Fibroblast of peridontal ligament (primary cell): Measurements from ENCODE around the gene GREM1.

Source experiments
- DNase-seq: peaks from one replicate; pipeline ENCODE4 v3.0.0-alpha.2; 2010; ENCODE audit errors: extremely low read depth

Gene GREM1

DNA sequence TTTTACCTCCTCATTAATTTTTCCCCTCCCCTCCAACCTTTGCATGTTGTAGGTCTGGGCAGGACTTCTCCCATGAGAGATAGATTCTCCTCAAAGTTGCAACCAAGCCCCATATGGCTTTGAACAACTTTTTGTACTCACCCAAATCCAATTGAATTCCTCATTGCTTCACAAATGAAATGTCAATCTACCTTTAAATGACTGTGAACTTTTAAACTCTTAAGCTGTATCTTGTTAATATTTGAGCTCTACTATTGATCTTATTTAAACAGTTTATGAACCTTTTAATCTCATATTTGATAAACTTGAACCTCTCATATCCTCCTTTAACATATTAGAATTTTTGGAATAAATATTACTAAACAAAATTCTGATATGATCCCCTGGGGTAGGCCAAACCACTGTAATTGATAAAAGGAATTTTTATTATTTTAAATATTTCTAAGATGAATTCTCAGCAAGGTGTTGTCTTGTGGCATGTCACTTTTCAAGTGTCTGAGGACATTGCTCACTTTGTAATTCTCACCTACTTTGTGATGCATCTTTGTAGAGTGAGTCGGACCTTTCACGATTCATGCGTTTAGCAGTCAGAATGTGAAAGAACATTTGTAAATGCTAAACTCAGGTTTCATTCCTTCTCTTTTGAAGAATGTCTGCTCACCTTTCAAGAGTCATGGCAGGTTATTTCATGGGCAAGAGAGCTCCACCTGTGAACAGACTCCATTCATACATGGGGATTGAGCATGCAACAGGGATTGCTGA is 23.4 kb upstream of the GREM1 start:
- no peak for DNase-seq

DNA sequence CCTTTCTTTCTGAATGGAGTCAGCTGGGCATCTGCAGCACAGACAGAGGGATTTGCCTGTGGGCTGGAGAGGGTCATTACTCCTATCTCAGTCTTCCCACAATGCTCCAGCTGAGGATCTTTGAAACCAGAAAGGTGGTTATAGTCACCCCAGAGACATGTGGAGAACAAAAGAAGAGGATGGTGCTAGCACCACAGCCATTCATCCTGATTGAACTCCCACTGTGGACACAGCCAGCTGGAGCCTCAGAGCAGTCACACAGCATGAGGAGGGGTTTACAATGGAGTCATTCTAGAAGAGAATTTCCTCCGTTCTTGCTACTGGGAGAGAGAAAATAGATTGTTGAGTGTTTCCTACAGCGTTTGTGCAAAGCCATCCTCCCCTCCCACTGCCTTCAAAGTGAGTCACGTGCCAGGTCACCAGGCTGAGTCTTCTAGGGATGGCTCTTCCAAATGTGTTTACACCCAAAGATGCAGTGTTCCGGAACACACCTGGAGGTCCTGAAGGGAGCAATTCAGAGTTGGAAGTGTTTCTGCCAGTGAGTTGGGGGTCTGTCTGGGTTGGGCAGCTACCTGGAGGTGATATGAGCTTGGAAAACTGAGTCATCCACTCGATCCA is 18.9 kb upstream of the GREM1 start:
- DNase-seq: no peak

DNA sequence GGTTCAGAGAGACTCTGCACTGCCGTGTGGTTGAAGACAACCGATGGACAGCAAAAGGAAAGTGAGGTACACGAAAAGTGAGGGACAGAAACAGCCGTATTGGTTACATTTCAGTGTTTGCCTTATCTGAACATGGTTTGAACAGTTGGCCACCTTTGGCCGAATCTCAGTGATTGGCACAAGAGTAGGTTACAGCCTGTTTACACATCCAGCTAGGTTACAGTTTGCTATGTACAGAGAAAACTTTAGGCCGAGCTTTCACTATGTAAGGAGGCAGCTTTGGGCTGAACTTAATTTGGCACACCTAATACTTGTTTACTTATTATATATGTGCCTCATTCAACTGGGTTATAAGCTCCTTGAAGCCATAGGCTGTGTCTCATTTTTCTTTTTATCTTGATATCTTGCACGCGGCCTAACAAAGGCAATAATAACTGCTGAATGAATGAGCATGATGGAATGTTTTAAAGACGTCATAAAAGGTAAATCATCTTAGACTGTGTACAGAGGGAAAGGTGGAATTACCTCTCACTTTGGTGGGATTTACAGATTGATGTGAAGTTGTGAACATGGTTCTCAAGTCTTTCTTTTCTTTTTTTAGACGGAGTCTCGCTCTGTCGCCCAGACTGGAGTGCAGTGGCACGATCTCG is 17.2 kb upstream of the GREM1 start:
- no peak for DNase-seq

DNA sequence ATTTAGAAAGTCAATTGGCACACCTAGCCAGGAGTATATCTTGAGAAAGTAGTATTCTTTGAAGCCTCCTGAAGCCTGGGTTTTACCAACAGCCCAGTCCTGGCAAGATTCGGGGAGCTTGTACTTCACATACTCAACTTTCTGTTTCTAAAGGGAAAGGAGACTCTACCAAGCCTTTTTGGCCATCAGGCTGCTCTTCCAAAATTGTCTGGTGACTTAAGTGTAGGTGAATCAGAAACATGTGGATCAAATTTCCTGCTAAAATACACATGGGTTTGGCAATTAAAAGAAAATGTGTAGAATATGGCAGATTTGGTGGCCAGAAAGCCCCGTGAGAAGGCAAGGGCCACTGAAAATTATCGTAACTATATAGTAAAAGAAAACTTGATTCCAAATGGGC is 15.9 kb upstream of the GREM1 start:
- peak; percentile 39 for DNase-seq

DNA sequence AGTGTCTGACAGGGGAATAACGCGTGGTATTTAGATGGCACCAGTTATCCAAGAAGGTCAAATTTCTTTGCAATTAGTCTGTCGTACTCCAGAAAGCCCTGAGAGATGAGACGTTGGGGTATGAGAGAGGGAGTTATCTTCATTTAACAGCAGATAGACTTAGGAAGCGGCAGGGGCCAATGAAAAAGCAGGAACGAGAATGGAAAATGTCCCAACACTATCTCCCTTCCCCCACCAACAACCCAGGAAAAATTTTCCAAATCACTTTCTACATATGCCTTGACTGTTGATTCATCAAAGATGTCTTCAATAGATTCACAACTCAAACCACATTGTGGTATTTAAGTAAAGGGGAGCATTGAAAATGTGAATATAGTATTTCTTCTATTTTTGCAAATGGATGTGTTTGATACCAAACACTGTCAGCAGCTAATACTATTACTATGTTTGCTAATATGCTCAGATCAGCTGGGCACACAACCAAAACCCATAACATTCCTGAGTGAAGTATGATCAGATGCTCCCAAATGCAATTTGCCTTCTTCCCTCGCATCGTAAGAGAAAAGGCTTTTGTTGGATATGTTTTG is 13.3 kb upstream of the GREM1 start:
- DNase-seq: peak; percentile 71

DNA sequence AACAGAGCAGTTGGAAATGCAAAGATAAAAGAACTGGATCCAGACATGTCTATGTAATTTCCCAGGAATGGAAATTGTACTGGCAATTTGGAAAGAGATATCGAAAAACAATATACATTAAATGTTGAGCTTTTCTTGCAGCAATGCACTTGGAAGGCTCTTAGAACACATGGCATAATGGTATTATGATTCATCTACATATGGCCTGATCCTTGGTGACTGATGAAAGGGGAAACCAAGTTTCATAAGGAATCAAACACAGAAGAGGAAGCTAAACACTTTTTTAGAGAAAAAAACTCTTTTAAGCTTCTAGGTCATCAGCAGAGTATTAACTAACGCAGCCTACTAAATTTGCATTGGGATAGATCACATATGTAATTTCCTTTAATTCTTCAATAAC is 12.4 kb upstream of the GREM1 start:
- DNase-seq: peak; percentile 73

DNA sequence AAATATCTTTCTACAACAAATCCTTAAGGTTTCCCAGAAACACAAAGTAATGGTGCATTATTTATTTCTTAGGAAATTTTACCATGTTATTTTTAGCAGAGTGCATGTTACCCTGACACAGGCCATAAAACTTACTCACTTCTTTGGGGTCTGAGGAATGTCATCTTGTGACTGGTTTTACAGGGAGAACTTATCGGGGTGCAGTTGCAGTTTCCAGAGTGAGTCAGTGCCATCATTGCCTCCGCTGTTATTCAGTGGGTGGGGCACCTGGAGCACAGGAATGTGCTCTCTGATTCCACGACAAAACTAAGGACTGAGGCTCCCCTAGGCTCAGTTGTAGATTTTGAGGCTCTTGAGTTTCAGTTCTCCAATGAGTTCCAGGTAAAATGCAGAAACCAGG is 11.1 kb upstream of the GREM1 start:
- no peak for DNase-seq

DNA sequence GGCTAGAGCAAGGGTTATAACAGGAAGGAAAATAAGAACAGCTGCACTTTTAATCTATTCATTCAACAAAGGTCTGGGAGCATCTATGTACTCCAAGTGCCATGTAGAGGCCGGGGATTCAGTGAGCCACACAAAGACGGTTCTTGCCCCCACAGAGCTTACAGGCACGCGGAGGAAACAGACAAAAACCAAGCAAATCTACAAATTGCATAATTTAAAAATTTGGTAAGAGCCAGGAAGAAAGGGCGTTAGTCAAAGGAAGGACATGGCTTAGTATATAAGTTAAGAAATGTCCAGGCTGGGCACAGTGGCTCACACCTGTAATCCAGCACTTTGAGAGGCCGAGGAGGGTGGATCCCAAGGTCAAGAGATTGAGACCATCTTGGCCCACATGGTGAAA is 10.4 kb upstream of the GREM1 start:
- no peak for DNase-seq

DNA sequence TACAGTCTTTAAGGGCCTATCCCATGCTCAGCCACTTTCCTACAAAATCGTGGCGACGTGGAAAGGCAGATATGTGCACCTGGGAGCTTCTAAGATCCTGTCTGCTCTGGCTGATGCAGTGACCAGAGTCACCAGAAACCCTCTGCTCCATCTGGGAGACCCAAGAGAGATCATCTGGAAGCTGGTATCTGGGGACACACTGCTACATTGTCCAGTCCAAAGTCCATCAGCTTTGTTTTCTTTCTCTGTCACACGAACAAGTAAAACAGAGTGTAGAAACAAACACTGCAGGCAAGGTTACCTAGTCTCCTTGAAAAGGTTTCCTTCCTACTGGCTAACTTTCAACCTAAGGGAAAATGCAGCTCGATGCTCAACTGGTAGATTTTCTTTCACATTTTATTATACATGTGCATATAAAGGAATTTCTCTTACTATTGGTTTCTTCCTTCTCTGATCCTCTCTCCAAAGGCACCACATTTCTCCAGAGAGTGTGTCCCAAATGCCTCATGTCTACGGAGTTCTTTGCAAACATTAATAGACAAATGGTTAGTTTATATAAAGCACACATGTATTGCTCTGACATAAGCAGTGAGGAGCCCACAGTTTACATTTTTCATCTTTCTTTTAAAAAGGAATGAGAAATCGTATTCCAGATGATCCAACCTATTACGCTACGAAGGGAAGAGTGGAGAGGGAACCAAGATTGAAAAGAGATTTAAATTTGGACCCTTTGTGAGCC is 8.3 kb upstream of the GREM1 start:
- peak; percentile 45 for DNase-seq

DNA sequence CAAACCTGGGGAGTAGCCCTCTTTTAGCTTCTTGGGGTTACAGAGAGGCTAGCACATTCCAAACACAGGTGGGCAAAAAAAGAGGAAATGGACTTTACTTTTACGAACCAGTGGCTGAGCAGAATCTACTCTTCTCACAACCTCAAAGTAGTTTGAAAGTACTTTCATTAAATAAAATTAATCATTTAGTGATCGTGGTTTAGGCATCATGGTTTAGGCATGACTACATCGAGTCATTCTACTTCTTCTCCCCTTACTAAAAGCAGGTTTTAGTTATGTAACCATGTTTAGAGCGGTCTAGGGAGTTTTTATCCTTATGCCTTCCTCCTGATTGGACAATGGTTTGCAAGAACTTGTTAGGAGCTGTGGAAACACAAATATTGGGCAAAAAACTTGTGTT is 2.5 kb upstream of the GREM1 start:
- DNase-seq: peak; percentile 61

DNA sequence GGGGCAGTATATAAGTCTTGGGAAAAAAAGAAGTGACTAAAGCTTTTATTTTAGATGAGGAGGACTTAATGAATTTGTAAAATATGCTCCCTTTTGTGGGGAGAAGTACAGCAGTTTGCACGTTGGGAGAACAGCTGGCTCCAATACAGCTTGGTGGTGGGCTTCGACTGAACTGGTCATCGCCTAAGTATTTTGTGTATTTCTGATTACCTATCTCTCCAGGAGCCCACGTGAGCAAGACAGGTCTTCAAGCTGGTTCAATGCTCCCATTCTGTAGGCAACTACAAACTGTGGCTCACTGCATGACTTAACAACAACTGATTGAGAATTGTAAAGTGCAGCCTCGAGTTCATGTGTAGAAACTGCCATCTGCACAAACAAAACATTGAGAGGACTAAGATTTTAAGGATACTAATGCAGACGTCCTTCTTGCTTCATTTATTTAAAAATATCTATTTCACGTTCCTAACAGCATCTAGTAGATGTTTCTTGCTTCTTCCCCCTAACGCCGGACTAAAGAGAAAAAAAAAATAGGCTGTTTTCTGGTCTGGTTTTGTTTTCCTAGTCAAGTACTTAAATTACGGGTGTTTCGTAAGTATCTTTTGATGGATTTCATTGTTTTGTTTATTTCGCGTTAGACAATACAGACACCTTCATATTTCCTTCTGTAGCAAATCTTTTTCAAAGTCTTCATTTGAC is 1.4 kb upstream of the GREM1 start:
- no peak for DNase-seq

DNA sequence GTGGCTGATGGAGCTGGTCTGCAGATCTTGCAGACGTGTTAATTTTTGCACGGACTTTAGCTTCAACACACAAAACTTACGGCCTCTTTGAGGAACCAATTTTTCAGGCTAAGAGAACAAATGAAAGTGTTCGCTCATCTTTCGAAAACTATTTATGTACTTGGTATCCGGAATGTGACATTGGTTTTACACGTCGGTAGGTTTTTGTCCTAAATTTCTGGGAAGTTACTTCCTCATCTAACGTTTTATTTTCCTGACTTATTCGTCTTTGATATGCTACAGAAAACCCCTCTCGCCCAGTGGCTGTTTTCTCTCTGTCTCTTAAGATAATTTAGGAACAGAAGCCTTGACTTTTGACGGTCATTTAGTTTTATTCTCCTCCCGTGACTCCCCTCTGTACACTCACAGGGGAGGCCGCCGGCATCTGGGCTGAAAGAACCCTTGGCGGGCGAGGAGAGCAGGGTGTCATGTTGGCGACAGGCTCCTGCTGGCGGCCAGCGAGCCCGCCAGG is 834 bp upstream of the GREM1 start:
- DNase-seq: no peak

DNA sequence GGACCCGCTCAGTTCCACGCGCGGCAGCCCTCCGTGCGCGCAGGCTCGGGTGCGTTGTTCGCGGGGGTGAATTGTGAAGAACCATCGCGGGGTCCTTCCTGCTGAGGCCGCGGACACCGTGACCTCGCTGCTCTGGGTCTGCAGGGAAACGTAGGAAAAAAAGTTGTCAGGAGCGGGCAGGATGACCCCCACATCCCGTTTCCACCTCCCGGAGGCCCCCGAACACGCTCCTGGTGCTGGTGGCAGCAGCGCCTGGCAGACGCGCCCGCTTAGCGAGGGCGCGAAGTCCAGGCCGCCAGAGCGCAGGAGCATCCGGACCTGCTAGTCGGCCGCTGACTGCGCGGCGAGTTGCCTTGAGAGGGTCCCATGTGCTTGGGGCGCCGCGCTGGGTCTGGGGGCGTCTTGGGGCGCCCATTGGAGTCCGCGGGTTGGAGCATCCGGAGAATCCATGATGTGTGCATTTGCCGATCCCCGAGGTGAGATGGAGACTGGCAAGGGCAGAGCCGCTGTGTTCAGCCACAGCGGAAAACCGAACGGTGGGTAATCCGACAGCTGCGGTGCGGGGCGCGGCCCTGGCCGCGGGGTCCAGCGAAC is 520 bp downstream of the GREM1 start:
- DNase-seq: peak; percentile 41

DNA sequence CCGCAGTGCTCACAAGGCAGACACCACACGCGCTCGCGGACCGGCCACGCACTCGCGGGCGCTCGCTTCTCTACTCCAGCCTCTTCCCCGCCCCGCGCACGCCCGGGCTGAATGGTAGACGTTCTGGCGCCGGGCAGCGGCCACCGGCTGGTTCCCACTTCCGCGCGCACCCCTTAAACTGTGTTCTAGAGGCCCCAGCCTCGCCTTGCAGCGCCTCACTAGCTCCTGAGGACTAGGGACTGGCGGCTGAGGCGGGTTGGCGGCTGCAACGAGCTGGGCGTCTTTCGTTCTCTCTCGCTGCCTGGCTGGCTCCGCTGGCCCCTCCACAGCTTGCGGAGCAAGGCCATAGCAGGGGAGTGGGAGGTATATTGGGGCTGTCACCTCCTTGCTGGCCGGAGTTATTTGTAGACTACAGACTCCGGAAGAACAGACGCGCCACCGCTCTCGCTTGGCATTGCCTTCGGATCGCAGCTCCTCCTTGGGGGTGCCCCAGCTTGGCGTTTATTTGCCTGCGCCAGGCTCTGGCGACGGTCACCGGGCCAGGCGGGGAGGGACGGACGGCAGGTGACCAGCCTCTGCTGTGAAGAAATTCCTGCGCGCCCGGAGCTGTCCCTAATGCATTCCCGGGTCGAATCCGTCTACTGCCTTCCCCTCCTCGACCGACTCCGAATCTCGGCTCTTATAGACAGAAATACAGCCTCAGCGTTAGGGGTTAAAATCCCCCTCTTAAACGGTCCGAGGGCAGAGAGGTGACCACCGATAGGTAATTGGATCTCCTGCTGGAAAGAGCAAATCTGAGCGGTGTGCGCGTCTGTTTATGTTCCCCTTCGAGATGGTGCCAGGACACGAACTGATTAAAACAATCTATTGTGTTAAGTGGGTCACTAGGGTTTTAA is 1.3 kb downstream of the GREM1 start:
- DNase-seq: peak; percentile 24

DNA sequence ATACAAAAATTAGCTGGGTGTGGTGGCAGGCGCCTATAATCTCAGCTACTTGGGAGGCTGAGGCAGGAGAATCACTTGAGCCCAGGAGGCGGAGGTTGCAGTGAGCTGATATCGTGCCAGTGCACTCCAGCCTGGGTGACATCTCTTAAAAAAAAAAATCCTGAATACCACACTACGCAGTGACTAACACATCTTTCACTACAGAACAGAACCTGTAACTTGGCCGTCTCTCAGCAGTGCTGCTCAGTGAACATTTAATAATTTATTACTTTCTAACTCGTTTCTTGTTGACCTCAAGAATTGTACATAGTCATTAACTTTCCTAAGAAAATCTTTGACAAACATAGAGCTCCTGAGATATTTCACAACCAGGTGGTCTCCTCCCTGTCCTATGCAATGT is 3.8 kb downstream of the GREM1 start:
- peak; percentile 39 for DNase-seq

DNA sequence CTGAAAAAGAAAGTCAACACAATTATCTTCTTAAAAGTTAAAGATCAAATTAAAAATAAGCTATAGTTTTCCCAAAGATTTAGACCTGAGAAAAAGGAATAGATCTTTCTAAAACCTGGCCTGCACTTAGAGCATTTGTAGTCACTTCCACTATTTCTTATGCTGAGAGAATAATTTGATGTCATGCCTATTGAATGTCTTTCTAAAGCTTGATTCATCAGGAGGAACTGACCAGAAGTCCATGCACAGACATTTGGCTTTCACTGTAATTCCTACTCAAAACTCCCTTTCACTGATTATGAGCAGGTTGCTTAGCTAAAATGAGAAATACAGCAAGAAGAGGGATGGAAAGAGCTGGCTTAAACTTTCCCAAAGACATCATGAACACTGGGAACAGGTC is 4.3 kb downstream of the GREM1 start:
- DNase-seq: peak; percentile 56

DNA sequence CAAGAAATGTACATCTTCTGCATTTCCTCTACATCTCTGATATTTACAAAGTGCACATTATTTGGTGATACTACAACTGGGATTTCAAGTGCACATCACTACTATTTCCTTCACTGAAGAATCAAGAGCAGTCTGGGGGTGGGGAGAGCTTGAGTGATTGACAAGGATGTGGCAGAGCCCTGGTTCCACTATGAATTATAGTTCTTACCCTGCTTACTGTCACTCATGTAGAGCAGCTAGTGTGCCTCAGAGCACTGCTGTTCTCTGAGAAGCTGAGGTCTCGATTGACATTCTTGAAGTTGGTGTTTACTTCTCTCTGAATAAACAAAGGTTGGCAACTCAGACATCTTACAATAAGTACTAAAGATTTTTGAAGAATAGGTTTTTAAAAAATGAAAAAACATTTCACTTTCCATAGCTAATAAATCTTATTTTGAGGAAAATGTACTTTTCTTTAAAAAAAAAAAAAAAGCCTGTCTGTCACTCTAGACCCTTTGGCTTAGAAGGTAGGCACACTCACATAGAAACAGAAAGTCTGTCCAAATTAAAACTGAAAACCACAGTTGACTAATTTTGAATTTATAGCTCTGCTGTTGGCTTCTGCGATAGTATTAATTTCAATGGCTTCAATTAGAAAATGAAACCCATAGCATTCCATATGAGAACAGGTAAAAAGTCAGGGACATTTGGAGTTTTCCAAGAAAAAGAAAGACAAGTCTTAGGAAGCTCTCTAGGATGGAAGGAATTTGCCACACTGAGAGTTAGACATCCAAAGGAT is 5.6 kb downstream of the GREM1 start:
- DNase-seq: peak; percentile 25

DNA sequence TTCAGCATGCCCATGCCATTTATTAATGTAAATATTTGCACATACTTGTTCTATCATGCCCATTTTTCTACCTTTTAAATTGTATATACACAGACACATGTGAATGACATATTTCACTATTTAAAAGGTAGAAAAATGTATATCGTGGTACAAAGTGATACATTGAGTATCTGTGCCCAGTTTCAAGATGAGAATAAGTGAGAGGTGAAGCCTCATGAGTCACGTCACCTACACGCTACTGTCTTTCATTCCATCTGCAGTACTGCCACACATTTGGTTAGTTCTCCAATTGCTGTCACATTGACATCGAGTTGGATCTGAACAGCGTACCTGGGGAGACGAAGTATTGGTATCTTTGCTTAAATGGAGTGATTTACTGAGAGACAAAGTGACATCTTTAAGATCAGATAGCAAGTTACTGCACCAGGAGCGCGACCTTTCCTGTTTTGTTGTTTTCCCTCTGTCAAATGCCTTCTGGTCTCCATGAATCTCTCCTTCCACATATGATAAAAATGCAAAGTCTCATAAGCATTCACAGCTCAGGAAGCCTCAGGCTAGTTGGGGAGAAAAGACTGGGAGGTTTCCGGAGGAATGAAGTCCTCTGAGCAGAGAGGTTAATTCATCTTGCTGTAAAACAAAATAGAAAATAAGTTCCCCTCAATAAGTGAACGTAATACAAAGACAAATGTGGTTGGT is 12.0 kb downstream of the GREM1 start:
- no peak for DNase-seq
